Muscle of back (tissue), 10 donors: ENCODE results near the gene ZNF488. TPM values are rescaled to one million over a fixed set of nuclear protein-coding genes. Genes with fewer than 3 reads are reported as not detected.

Source experiments
- polyA plus RNA-seq, 10 donors: library from polyadenylated mRNA; unstranded; fragments of 120-200 nt; gene quantifications; one replicate each; pipeline ENCODE4 v1.2.1, GENCODE V29; 2013; ENCODE audit not compliant: insufficient read length in 10 of 10

Gene ZNF488
- polyA plus RNA-seq, 10 donors: 3.1 to 4.5 (median 3.7) TPM

Other genes starting within 250 kb of the ZNF488 start
- gene GDF10, start 84.1 kb downstream of the ZNF488 start, polyA plus RNA-seq: 1 to 10 TPM in 8 of 10 donors, under 1 TPM in 2; 0.55 to 3.5 (median 1.9) TPM
- gene GDF2, start 61.8 kb downstream of the ZNF488 start, polyA plus RNA-seq: not detected
- gene RBP3, start 35.9 kb downstream of the ZNF488 start, polyA plus RNA-seq: under 1 TPM in 7 of 10 donors, not detected in 3; 0.04 to 0.13 (median 0.05) TPM
- 1 to 10 TPM in 2 of 10 donors, under 1 TPM in 5, not detected in 3; 0.10 to 3.5 (median 0.26) TPM for gene ANXA8, start 99.8 kb upstream of the ZNF488 start, polyA plus RNA-seq
- not detected for gene FAM25G, start 107.4 kb upstream of the ZNF488 start, polyA plus RNA-seq
- 10 to 100 TPM in 4 of 10 donors, 1 to 10 TPM in 6; 1.5 to 24.5 (median 6.1) TPM for gene AGAP9, start 139.3 kb upstream of the ZNF488 start, polyA plus RNA-seq